Keratinocyte (primary cell): ENCODE data around the gene PIP4K2A. TPM values are rescaled to one million over a fixed set of nuclear protein-coding genes. Genes with fewer than 3 reads are reported as not detected.
"Not testable (repeated sequence)": the region's sequence is repeated elsewhere in the genome, so short reads cannot be mapped to it uniquely, and the experiment has no call there.

ENCODE experiments used
- DNase-seq: peaks from one replicate; pipeline ENCODE4 v3.0.0-alpha.2; 2011; ENCODE audit warnings: low read depth, missing footprints, low spot score
- FAIRE-seq: peaks from 2 replicates; lab custom pipeline; 2011; peaks lifted over from hg19 to GRCh38; lab: Jason Lieb, UNC
- H2AFZ ChIP-seq: 2 replicates; pipeline ENCODE4 v1.6.0; 2012; ENCODE audit warnings: low read length, control low read depth, inconsistent platforms; ENCODE audit not compliant: control insufficient read depth
- H3K27ac ChIP-seq: 2 replicates; pipeline ENCODE4 v1.5.1; 2011; ENCODE audit warnings: low read length; ENCODE audit not compliant: control insufficient read depth, insufficient read depth
- H3K27me3 ChIP-seq: 3 replicates; pipeline ENCODE4 v1.6.0; 2011; ENCODE audit warnings: low read length; ENCODE audit not compliant: control insufficient read depth, insufficient read depth; ENCODE audit errors: extremely low read depth
- H3K36me3 ChIP-seq, 2 experiments: 2 replicates in 1 of 2; 3 replicates in 1 of 2; pipeline ENCODE4 v1.5.1; 2011; ENCODE audit warnings: low read length in 2 of 2, mild to moderate bottlenecking in 1 of 2; ENCODE audit not compliant: control insufficient read depth in 2 of 2, insufficient read depth in 2 of 2; ENCODE audit errors: extremely low read depth in 1 of 2
- H3K4me1 ChIP-seq: 3 replicates; pipeline ENCODE4 v1.5.1; 2011; ENCODE audit warnings: low read length; ENCODE audit not compliant: control insufficient read depth, insufficient read depth; ENCODE audit errors: extremely low read depth
- H3K4me2 ChIP-seq: 3 replicates; pipeline ENCODE4 v1.6.0; 2011; ENCODE audit warnings: low read depth, low read length; ENCODE audit not compliant: control insufficient read depth, insufficient read depth; ENCODE audit errors: extremely low read depth
- H3K4me3 ChIP-seq, 3 experiments: fragments of 200-600 bp in 1 of 3; sonication (generic) in 1 of 3; 2 replicates in 2 of 3; 3 replicates in 1 of 3; pipeline ENCODE4 v1.5.1; 2011 to 2016; ENCODE audit warnings: low read length in 3 of 3, mild to moderate bottlenecking in 3 of 3, control low read depth in 2 of 3, inconsistent platforms in 1 of 3, low read depth in 1 of 3, mixed read lengths in 1 of 3, mixed run types in 1 of 3, moderate library complexity in 1 of 3; ENCODE audit not compliant: control insufficient read depth in 2 of 3, insufficient read depth in 2 of 3; ENCODE audit errors: extremely low read depth in 1 of 3
- H3K79me2 ChIP-seq: 2 replicates; pipeline ENCODE4 v1.6.0; 2012; ENCODE audit warnings: low read length; ENCODE audit not compliant: control insufficient read depth, insufficient read depth
- H3K9ac ChIP-seq: 3 replicates; pipeline ENCODE4 v1.6.0; 2011; ENCODE audit warnings: low read length; ENCODE audit not compliant: control insufficient read depth, insufficient read depth; ENCODE audit errors: extremely low read depth
- H3K9me1 ChIP-seq: 3 replicates; pipeline ENCODE4 v1.6.0; 2011; ENCODE audit warnings: low read length; ENCODE audit not compliant: control insufficient read depth, insufficient read depth; ENCODE audit errors: extremely low read depth
- H3K9me3 ChIP-seq: 2 replicates; pipeline ENCODE4 v1.5.1; 2012; ENCODE audit warnings: low read depth, low read length; ENCODE audit not compliant: control insufficient read depth
- H4K20me1 ChIP-seq: 3 replicates; pipeline ENCODE4 v1.6.0; 2011; ENCODE audit warnings: low read length; ENCODE audit not compliant: control insufficient read depth, insufficient read depth; ENCODE audit errors: extremely low read depth
- EZH2 ChIP-seq: IDR thresholded peaks from one replicate; pipeline ENCODE4 v1.6.1; 2012; ENCODE audit warnings: inconsistent platforms, mild to moderate bottlenecking, low read length, moderate library complexity
- dilution Hi-C: fragments of 300-500 bp; cut with MboI; formaldehyde crosslinking; loops from one replicate; pipeline ENCODE4 v1.7.0; 2020; ENCODE audit warnings: low sequenced_read_pairs; ENCODE audit not compliant: extremely low pct_ligation_motif_present
- polyA plus RNA-seq, 5 experiments: library from polyadenylated mRNA; depleted of rRNA in 3 of 5; stranded (reverse) in 3 of 5; stranded (forward) in 1 of 5; unstranded in 1 of 5; fragments of >200 nt; gene quantifications; 1 replicate in 1 of 5; 2 replicates in 3 of 5; 3 replicates in 1 of 5; pipeline versions ENCODE4 v1.2.1 to v1.2.3, GENCODE V29; 2011 to 2012; ENCODE audit warnings: missing spikeins in 2 of 5, low read depth in 1 of 5, low replicate concordance in 1 of 5
- TF ChIP-seq, protein P1 (sequence below), 3 experiments: IDR thresholded peaks in 1 of 3; conservative IDR thresholded peaks in 1 of 3; optimal IDR thresholded peaks in 1 of 3; 2 replicates in 2 of 3; 3 replicates in 1 of 3; pipeline versions ENCODE3 to v1.5.1; 2011; ENCODE audit warnings: low read length in 3 of 3, mild to moderate bottlenecking in 3 of 3, moderate library complexity in 2 of 3, control low read depth in 1 of 3, inconsistent platforms in 1 of 3; ENCODE audit not compliant: insufficient read depth in 2 of 3; ENCODE audit errors: extremely low read depth in 1 of 3

The PIP4K2A gene
- polyA plus RNA-seq, 1 donor (not counting 4 experiments of a cell fraction or from before 2014, with no cell fraction given), result 15.5 TPM

DNA sequence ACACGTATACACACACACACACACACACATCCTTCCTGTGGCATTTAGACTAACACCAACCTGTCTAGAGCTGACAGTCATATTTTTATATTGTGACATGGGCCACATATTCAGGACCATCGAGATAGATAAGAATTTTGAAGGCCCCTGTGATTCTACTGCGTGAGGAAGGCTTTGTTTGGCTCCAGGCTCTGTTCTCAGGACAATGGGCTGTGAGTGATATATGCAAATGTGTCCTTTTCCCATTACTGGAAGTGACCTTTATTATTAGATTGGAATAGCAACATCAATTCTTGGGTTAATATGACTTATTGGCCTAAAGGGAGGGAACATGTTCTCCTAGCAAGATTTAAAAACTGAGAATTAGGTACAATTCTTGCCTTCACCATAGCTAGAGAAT lies 213.0 kb downstream of the PIP4K2A start:
- Histone ChIP-seq H3K27me3 (peaks cover 9% of the 10 kb centered on the region), H3K27ac (no peak overlapping the region), H2AFZ (no peak overlapping the region), H4K20me1 (no peaks in the 10 kb centered on the region), H3K9ac (no peak overlapping the region), H3K9me1 (no peaks in the 10 kb centered on the region), H3K36me3 (no peaks in the 10 kb centered on the region), H3K4me3 (no peak overlapping the region), H3K4me1 (no peaks in the 10 kb centered on the region), H3K9me3 (no peaks in the 10 kb centered on the region), H3K4me2 (no peak overlapping the region), H3K79me2 (no peaks in the 10 kb centered on the region)
- DNase-seq (no peak), FAIRE-seq (no peak)
- dilution Hi-C loops, result no loop called here
- TF ChIP-seq, protein P1, sequence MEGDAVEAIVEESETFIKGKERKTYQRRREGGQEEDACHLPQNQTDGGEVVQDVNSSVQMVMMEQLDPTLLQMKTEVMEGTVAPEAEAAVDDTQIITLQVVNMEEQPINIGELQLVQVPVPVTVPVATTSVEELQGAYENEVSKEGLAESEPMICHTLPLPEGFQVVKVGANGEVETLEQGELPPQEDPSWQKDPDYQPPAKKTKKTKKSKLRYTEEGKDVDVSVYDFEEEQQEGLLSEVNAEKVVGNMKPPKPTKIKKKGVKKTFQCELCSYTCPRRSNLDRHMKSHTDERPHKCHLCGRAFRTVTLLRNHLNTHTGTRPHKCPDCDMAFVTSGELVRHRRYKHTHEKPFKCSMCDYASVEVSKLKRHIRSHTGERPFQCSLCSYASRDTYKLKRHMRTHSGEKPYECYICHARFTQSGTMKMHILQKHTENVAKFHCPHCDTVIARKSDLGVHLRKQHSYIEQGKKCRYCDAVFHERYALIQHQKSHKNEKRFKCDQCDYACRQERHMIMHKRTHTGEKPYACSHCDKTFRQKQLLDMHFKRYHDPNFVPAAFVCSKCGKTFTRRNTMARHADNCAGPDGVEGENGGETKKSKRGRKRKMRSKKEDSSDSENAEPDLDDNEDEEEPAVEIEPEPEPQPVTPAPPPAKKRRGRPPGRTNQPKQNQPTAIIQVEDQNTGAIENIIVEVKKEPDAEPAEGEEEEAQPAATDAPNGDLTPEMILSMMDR (optimal IDR thresholded peaks at IDR 0.05 in 1 of 3, IDR thresholded peaks at IDR 0.05 in 1 of 3, conservative IDR thresholded peaks at IDR 0.05 in 1 of 3; ENCODE audit: extremely low read depth in 1 of 3, insufficient read depth in 2 of 3, low read length in 3 of 3), result no peak
- TF ChIP-seq EZH2, result no peak

DNA sequence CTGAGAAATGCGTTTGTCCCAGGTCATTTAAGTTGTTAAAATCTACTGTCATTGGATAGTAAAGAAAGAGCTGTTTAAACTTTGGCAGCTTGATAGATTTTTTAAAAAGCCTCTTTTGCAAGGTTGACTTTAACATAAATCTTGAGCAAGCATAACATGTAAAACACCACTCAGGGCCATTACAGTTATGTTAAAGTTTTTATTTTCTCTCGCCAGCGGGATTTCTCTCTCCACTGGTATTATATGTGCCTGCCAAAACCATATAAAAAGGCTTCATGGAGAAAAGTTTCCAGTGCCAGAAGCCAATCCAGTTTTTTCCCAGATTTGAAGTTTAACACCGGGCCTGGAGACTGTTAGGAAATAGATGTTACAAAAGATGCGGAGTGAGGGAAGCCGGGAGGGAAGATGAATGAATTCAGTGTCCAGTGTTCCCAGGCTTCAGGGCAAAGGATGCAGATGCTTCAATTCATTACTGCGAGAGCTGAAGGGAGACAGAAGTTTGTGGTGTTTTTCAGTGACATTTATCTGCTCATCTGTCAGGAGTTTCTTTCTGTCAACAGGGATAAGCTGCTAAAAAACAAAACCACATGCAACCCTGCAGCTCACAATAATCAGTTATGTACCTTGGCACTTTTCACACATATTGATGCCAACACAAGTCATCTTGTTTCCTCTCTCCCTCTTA lies 213.6 kb downstream of the PIP4K2A start:
- Histone ChIP-seq H3K4me1 (no peaks in the 10 kb centered on the region), H3K27me3 (peaks cover 3% of the 10 kb centered on the region), H3K36me3 (no peaks in the 10 kb centered on the region), H3K9ac (no peak overlapping the region), H3K4me3 (no peak overlapping the region), H3K9me3 (no peaks in the 10 kb centered on the region), H3K27ac (no peak overlapping the region), H3K9me1 (no peaks in the 10 kb centered on the region), H3K79me2 (no peaks in the 10 kb centered on the region), H2AFZ (no peak overlapping the region), H4K20me1 (no peaks in the 10 kb centered on the region), H3K4me2 (no peak overlapping the region)
- no peak for FAIRE-seq
- DNase-seq, result no peak
- no peak for TF ChIP-seq EZH2
- TF ChIP-seq, protein P1 (optimal IDR thresholded peaks at IDR 0.05 in 1 of 3, IDR thresholded peaks at IDR 0.05 in 1 of 3, conservative IDR thresholded peaks at IDR 0.05 in 1 of 3; ENCODE audit: extremely low read depth in 1 of 3, insufficient read depth in 2 of 3, low read length in 3 of 3), result no peak
- dilution Hi-C loops, result no loop called here

DNA sequence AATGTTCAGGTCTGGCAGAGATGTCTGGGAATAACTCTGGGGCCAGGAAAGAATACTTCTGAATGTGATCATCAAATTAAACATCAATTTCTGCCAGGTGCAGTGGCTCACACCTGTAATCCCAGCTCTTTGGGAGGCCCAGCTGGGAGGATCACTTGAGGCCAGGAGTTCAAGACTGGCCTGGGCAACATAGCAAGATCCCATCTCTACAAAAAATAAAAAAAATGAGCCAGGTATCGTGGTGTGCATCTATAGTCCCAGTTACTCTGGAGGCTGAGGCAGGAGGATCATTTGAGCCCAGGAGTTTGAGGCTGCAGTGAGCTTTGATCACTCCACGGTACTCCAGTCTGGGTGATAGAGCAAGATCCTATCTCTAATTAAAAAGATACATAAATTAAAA lies 214.4 kb downstream of the PIP4K2A start:
- H3K27me3 ChIP-seq, H3K27ac ChIP-seq, H3K4me2 ChIP-seq, H3K9me1 ChIP-seq, H3K4me3 ChIP-seq, H4K20me1 ChIP-seq, H3K79me2 ChIP-seq, dilution Hi-C loops, H2AFZ ChIP-seq, H3K9me3 ChIP-seq, H3K9ac ChIP-seq, FAIRE-seq, DNase-seq, H3K36me3 ChIP-seq, H3K4me1 ChIP-seq: not testable (repeated sequence)
